H1 (cell line): Measurements from ENCODE around the gene SLAMF1. TPM values are rescaled to one million over a fixed set of nuclear protein-coding genes. Genes with fewer than 3 reads are reported as not detected.

Experiments
- CTCF ChIA-PET: fragments of 300-600 bp; sonication (Branson Sonifier 250); formaldehyde crosslinking; loops from one replicate; lab custom pipeline; 2021; ENCODE audit not compliant: partially characterized antibody; lab: Charles Lee
- POLR2A ChIA-PET: fragments of 300-600 bp; sonication (Branson Sonifier 250); formaldehyde crosslinking; loops from one replicate; lab custom pipeline; 2021; ENCODE audit warnings: inconsistent platforms; ENCODE audit not compliant: partially characterized antibody; lab: Charles Lee
- DNase-seq, 2 experiments: peaks; one replicate each; pipeline versions ENCODE4 v3.0.0 to v3.0.0-alpha.2; 2010 to 2022; ENCODE audit warnings: low spot score in 2 of 2, low read depth in 1 of 2, mixed read lengths in 1 of 2
- FAIRE-seq: peaks from 2 replicates; lab custom pipeline; 2011; peaks lifted over from hg19 to GRCh38; lab: Jason Lieb, UNC
- H2AFZ ChIP-seq: 2 replicates; pipeline ENCODE4 v1.8.1; 2012; ENCODE audit warnings: low read length, inconsistent platforms
- H2AK5ac ChIP-seq: 2 replicates; pipeline ENCODE4 v1.6.1; 2013; ENCODE audit warnings: low read depth, low read length
- H2BK120ac ChIP-seq: replicated peaks from 2 replicates; pipeline ENCODE3; 2013; ENCODE audit warnings: low read depth, low read length, inconsistent platforms
- H2BK12ac ChIP-seq: 2 replicates; pipeline ENCODE4 v1.6.1; 2013; ENCODE audit warnings: low read depth, low read length
- H2BK15ac ChIP-seq: 2 replicates; pipeline ENCODE4 v1.6.1; 2013; ENCODE audit warnings: low read length
- H2BK20ac ChIP-seq: 2 replicates; pipeline ENCODE4 v1.6.1; 2013; ENCODE audit warnings: low read length
- H2BK5ac ChIP-seq: 2 replicates; pipeline ENCODE4 v1.6.1; 2013; ENCODE audit warnings: low read depth, low read length
- H3K14ac ChIP-seq: 2 replicates; pipeline ENCODE4 v1.6.1; 2013; ENCODE audit warnings: inconsistent platforms; ENCODE audit not compliant: insufficient read length
- H3K18ac ChIP-seq: 2 replicates; pipeline ENCODE4 v1.6.1; 2013; ENCODE audit warnings: low read length; ENCODE audit errors: extremely low read depth
- H3K23ac ChIP-seq: 2 replicates; pipeline ENCODE4 v1.6.1; 2013; ENCODE audit warnings: inconsistent platforms; ENCODE audit not compliant: insufficient read length
- H3K23me2 ChIP-seq: 2 replicates; pipeline ENCODE4 v1.6.1; 2013; ENCODE audit warnings: low read depth, low read length
- H3K27ac ChIP-seq: 2 replicates; pipeline ENCODE4 v1.6.1; 2011; ENCODE audit warnings: low read depth, low read length, inconsistent platforms
- H3K27me3 ChIP-seq, 4 experiments: replicated peaks in 1 of 4; 1 replicate in 1 of 4; 2 replicates in 3 of 4; pipeline versions ENCODE4 v1.6.1 to v1.8.1; 2011 to 2013; ENCODE audit warnings: low read length in 3 of 4, mild to moderate bottlenecking in 3 of 4, inconsistent platforms in 2 of 4, mixed read lengths in 2 of 4, moderate library complexity in 1 of 4; ENCODE audit not compliant: control insufficient read depth in 3 of 4, insufficient read depth in 3 of 4; ENCODE audit errors: extremely low read depth in 1 of 4
- H3K36me3 ChIP-seq, 4 experiments: 2 replicates each; pipeline versions ENCODE4 v1.6.1 to v1.8.1; 2011 to 2013; ENCODE audit warnings: mild to moderate bottlenecking in 4 of 4, low read length in 3 of 4, moderate library complexity in 2 of 4, control low read depth in 1 of 4, inconsistent platforms in 1 of 4; ENCODE audit not compliant: insufficient read depth in 4 of 4, control insufficient read depth in 2 of 4
- H3K4ac ChIP-seq: replicated peaks from 2 replicates; pipeline ENCODE3; 2013; ENCODE audit warnings: low read length, low read depth, mixed read lengths, inconsistent platforms; ENCODE audit not compliant: insufficient read length
- H3K4me1 ChIP-seq, 4 experiments: replicated peaks in 1 of 4; 1 replicate in 1 of 4; 2 replicates in 3 of 4; pipeline versions ENCODE4 v1.6.1 to v1.8.1; 2011 to 2013; ENCODE audit warnings: low read length in 3 of 4, inconsistent platforms in 2 of 4, mixed read lengths in 1 of 4; ENCODE audit not compliant: insufficient read depth in 4 of 4, control insufficient read depth in 3 of 4
- H3K4me2 ChIP-seq, 2 experiments: 2 replicates each; pipeline versions ENCODE4 v1.6.1 to v1.8.1; 2011 to 2013; ENCODE audit warnings: low read depth in 2 of 2, low read length in 2 of 2, control low read depth in 1 of 2, inconsistent platforms in 1 of 2, mild to moderate bottlenecking in 1 of 2; ENCODE audit not compliant: insufficient read depth in 1 of 2
- H3K4me3 ChIP-seq, 4 experiments: fragments of 200-600, 300-600 bp in 1 of 4; sonication (generic), shearing (Covaris generic), sonication (Bioruptor Twin) in 1 of 4; 2 replicates each; pipeline versions ENCODE4 v1.5.1 to v1.8.1; 2011 to 2016; ENCODE audit warnings: low read length in 4 of 4, low read depth in 3 of 4, control low read depth in 2 of 4, inconsistent platforms in 2 of 4, mild to moderate bottlenecking in 2 of 4, mixed read lengths in 1 of 4, moderate library complexity in 1 of 4; ENCODE audit not compliant: insufficient read depth in 2 of 4; ENCODE audit errors: extremely low read depth in 1 of 4
- H3K56ac ChIP-seq: replicated peaks from 2 replicates; pipeline ENCODE3; 2013; ENCODE audit warnings: low read depth, mild to moderate bottlenecking, mixed read lengths, low read length, inconsistent platforms; ENCODE audit not compliant: insufficient read length
- H3K79me1 ChIP-seq: 2 replicates; pipeline ENCODE4 v1.6.1; 2013; ENCODE audit warnings: low read depth, low read length, control low read depth
- H3K79me2 ChIP-seq, 2 experiments: 2 replicates each; pipeline versions ENCODE4 v1.6.1 to v1.8.1; 2012 to 2013; ENCODE audit warnings: low read length in 2 of 2, mild to moderate bottlenecking in 2 of 2, inconsistent platforms in 1 of 2; ENCODE audit not compliant: insufficient read depth in 2 of 2, control insufficient read depth in 1 of 2
- H3K9ac ChIP-seq, 4 experiments: replicated peaks in 1 of 4; 1 replicate in 1 of 4; 2 replicates in 3 of 4; pipeline versions ENCODE4 v1.6.1 to v1.8.1; 2011 to 2013; ENCODE audit warnings: low read depth in 3 of 4, low read length in 3 of 4, control low read depth in 2 of 4, mild to moderate bottlenecking in 2 of 4, moderate library complexity in 2 of 4, inconsistent platforms in 1 of 4; ENCODE audit errors: extremely low read depth in 1 of 4
- H3K9me3 ChIP-seq, 2 experiments: 2 replicates each; pipeline versions ENCODE4 v1.6.1 to v1.8.1; 2012 to 2013; ENCODE audit warnings: mild to moderate bottlenecking in 2 of 2, moderate library complexity in 2 of 2, control low read depth in 1 of 2, inconsistent platforms in 1 of 2, low read depth in 1 of 2, low read length in 1 of 2, mixed read lengths in 1 of 2; ENCODE audit not compliant: insufficient read depth in 2 of 2
- H4K20me1 ChIP-seq, 2 experiments: replicated peaks in 1 of 2; 2 replicates each; pipeline versions ENCODE3 to v1.8.1; 2011 to 2013; ENCODE audit warnings: inconsistent platforms in 2 of 2, low read length in 2 of 2, mild to moderate bottlenecking in 1 of 2; ENCODE audit not compliant: insufficient read depth in 2 of 2, control insufficient read depth in 1 of 2
- H4K5ac ChIP-seq: 2 replicates; pipeline ENCODE4 v1.6.1; 2013; ENCODE audit warnings: low read length, low read depth, mixed read lengths, inconsistent platforms; ENCODE audit not compliant: insufficient read length
- H4K8ac ChIP-seq: 2 replicates; pipeline ENCODE4 v1.8.0; 2013; ENCODE audit warnings: mild to moderate bottlenecking, moderate library complexity, low read length, inconsistent platforms; ENCODE audit not compliant: insufficient read depth; ENCODE audit errors: extremely low read depth
- H4K91ac ChIP-seq: replicated peaks from 2 replicates; pipeline ENCODE3; 2013; ENCODE audit warnings: low read length, mixed read lengths, inconsistent platforms; ENCODE audit not compliant: insufficient read length
- SRF ChIP-seq: IDR thresholded peaks from 2 replicates; pipeline ENCODE4 v1.6.1; 2011; ENCODE audit warnings: mild to moderate bottlenecking, low read depth, low read length, moderate library complexity
- WGBS, 2 experiments: shearing (Covaris generic) in 1 of 2; methylation state at CpG; one replicate each; pipeline versions ENCODE4 v1.1.6 to v1.1.7; 2013 to 2015; ENCODE audit warnings: low lambda C conversion rate in 2 of 2, mixed read lengths in 2 of 2, inconsistent platforms in 1 of 2, low coverage in 1 of 2, missing lambda C conversion rate in 1 of 2; ENCODE audit not compliant: insufficient replicate concordance in 2 of 2, insufficient coverage in 1 of 2, insufficient read length in 1 of 2; ENCODE audit errors: extremely low coverage in 1 of 2, missing lambda C conversion rate in 1 of 2; 5-methylcytosine and 5-hydroxymethylcytosine counted together
- polyA plus RNA-seq, 7 experiments: library from polyadenylated mRNA; depleted of rRNA in 3 of 7; stranded (reverse) in 5 of 7; unstranded in 2 of 7; fragments of >200 nt in 5 of 7; fragments of 200-250 nt in 2 of 7; gene quantifications; 1 replicate in 5 of 7; 2 replicates in 1 of 7; 4 replicates in 1 of 7; pipeline versions ENCODE4 v1.2.1 to v1.2.3, GENCODE V29; 2011 to 2013; ENCODE audit warnings: missing spikeins in 2 of 7, mixed read lengths in 2 of 7
- total RNA-seq: library from RNA; stranded (reverse); fragmentation: NEBNext Ultra II Directional; extraction: Animal tissue kit (Norgen Biotek cat#: 25700); gene quantifications from 2 replicates; pipeline ENCODE4 v1.2.1, GENCODE V29; 2021
- TF ChIP-seq, protein P1 (sequence below), 3 experiments: IDR thresholded peaks; 1 replicate in 2 of 3; 2 replicates in 1 of 3; pipeline versions ENCODE4 v1.5.1 to v1.6.1; 2011; ENCODE audit warnings: low read length in 3 of 3, mild to moderate bottlenecking in 3 of 3, inconsistent platforms in 2 of 3, low read depth in 1 of 3, moderate library complexity in 1 of 3; ENCODE audit not compliant: insufficient read depth in 1 of 3; ENCODE audit errors: control extremely low read depth in 1 of 3

SLAMF1 gene
- total and polyA plus RNA-seq, 2 of the 8 experiments (the other 6 are each of a cell fraction or from before 2014, with no cell fraction given): not detected

DNA sequence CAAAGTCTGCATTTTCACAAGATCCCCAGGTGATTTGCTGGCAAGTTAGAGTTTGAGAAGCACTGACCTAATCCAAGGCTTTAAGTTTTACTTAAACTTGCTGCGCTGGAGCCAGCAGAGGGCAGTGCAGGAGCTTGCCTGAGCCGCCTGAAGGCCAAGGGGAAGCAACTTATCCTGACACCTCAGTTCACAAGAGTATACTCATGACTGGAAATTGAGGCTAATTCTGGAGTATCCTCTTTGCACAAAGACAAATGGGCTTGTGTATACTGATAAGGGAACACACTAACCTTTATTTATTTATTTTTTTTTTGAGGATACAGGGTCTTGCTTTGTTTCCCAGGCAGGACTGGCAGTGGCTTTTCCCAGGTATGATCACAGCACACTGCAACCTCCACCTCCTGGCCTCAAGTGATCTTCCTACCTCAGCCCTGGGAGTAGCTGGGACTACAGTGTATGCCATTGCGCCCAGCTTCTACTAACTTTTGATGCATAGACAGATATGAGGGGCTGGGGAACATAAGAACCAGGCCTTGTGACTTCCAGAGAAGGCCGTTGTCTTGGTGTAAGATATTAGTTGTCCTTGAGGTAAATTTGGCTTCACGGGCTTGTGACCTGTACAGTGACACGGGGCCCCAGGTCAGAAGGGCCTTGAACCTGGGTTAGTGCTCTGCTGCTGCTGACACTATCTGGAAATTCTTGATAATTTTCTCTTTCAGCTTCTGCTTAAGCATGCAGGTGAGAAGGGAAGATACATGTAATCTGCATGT, 29.0 kb upstream of the SLAMF1 start:
- H3K4ac ChIP-seq: peak overlapping the region; percentile 15
- FAIRE-seq (peak; percentile 94), DNase-seq (peak; percentile 43 to 71)
- POLR2A ChIA-PET: interaction anchor here (0.6 to 1.6 kb wide), 4 partner anchors 22 to 414 kb away, joined by 3 to 4 read pairs (median 4); partner anchors contain the start of genes DCAF8 and USF1
- H3K23me2 ChIP-seq: no peaks in the 10 kb centered on the region; the same call in 1 of the 2 replicates
- peak overlapping the region; percentile 59 for H2BK120ac ChIP-seq
- H4K91ac ChIP-seq: peak overlapping the region; percentile 75
- no peak overlapping the region for H2AFZ ChIP-seq
- no peak overlapping the region; the same call in 1 of the 2 replicates for H3K18ac ChIP-seq
- no peaks in the 10 kb centered on the region for H4K20me1 ChIP-seq
- H3K27me3 ChIP-seq: no peaks in the 10 kb centered on the region
- H3K14ac ChIP-seq: no peak overlapping the region
- WGBS, 2 experiments: 61% methylated on average over 6 of the region's 6 CpGs; no CpG with 5 or more reads in 1 of the 2 experiments
- no peak overlapping the region for H3K4me2 ChIP-seq
- H3K9ac ChIP-seq: no peak overlapping the region
- H3K79me2 ChIP-seq: no peaks in the 10 kb centered on the region
- H3K56ac ChIP-seq: no peak overlapping the region
- no peaks in the 10 kb centered on the region for H3K9me3 ChIP-seq
- H3K27ac ChIP-seq: no peak overlapping the region
- H2BK15ac ChIP-seq: 0 out of 2 replicates have a peak overlapping the region, but pooled peaks have one; percentile 5
- H2BK20ac ChIP-seq: peak overlapping the region; percentile 5; the same call in 1 of the 2 replicates
- peaks cover 16 to 27% (median 16%) of the 10 kb centered on the region in 4 experiments for H3K4me1 ChIP-seq
- H2BK12ac ChIP-seq: peak overlapping the region; percentile 41; the same call in 1 of the 2 replicates
- H3K4me3 ChIP-seq: no peak overlapping the region
- no peak overlapping the region for H2AK5ac ChIP-seq
- H3K79me1 ChIP-seq: no peaks in the 10 kb centered on the region
- H4K8ac ChIP-seq: no peak overlapping the region
- H3K36me3 ChIP-seq: no peaks in the 10 kb centered on the region
- no peak overlapping the region for H2BK5ac ChIP-seq
- no peak overlapping the region for H3K23ac ChIP-seq
- no peak overlapping the region for H4K5ac ChIP-seq
- CTCF ChIA-PET: interaction anchor here (0.6 to 3.0 kb wide), 37 partner anchors 9 to 285 kb away, joined by 3 to 32 read pairs (median 5); partner anchors contain the start of genes ITLN1, ITLN2 and SLAMF1
- TF ChIP-seq, protein P1, sequence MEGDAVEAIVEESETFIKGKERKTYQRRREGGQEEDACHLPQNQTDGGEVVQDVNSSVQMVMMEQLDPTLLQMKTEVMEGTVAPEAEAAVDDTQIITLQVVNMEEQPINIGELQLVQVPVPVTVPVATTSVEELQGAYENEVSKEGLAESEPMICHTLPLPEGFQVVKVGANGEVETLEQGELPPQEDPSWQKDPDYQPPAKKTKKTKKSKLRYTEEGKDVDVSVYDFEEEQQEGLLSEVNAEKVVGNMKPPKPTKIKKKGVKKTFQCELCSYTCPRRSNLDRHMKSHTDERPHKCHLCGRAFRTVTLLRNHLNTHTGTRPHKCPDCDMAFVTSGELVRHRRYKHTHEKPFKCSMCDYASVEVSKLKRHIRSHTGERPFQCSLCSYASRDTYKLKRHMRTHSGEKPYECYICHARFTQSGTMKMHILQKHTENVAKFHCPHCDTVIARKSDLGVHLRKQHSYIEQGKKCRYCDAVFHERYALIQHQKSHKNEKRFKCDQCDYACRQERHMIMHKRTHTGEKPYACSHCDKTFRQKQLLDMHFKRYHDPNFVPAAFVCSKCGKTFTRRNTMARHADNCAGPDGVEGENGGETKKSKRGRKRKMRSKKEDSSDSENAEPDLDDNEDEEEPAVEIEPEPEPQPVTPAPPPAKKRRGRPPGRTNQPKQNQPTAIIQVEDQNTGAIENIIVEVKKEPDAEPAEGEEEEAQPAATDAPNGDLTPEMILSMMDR (IDR thresholded peaks at IDR 0.05; ENCODE audit: control extremely low read depth in 1 of 3, insufficient read depth in 1 of 3, low read depth in 1 of 3, low read length in 3 of 3): peak; percentile 74 to 91 (median 88)
- TF ChIP-seq SRF: no peak
